ACC112 (cell line): ENCODE data around the gene B4GALNT3.

Experiments
- H2AFZ ChIP-seq: fragments of 200-600 bp; sonication (generic); one replicate; pipeline ENCODE4 v1.6.0; 2017; ENCODE audit warnings: antibody characterized with exemption, low read length; ENCODE audit not compliant: unreplicated experiment
- H3K27ac ChIP-seq: fragments of 200-600 bp; sonication (generic); 2 replicates; pipeline ENCODE4 v1.5.1; 2014; ENCODE audit warnings: low read depth, mild to moderate bottlenecking, antibody characterized with exemption, low read length, moderate library complexity
- H3K27me3 ChIP-seq: fragments of 200-600 bp; sonication (generic); 2 replicates; pipeline ENCODE4 v1.6.1; 2014; ENCODE audit warnings: mild to moderate bottlenecking, antibody characterized with exemption, low read length, moderate library complexity, mixed read lengths; ENCODE audit not compliant: insufficient read depth
- H3K36me3 ChIP-seq: fragments of 200-600 bp; sonication (generic); 2 replicates; pipeline ENCODE4 v1.6.1; 2016; ENCODE audit warnings: mild to moderate bottlenecking, antibody characterized with exemption, low read length, moderate library complexity, mixed read lengths; ENCODE audit not compliant: insufficient read depth
- H3K4me1 ChIP-seq: fragments of 200-600 bp; sonication (generic); one replicate; pipeline ENCODE4 v1.6.1; 2016; ENCODE audit warnings: low read length, mixed read lengths; ENCODE audit not compliant: insufficient read depth, unreplicated experiment, control insufficient read depth
- H3K4me3 ChIP-seq: fragments of 200-600 bp; sonication (generic); 2 replicates; pipeline ENCODE4 v1.5.1; 2014; ENCODE audit warnings: mild to moderate bottlenecking, low read depth, low read length
- H3K79me2 ChIP-seq: fragments of 200-600 bp; sonication (generic); one replicate; pipeline ENCODE4 v1.6.0; 2016; ENCODE audit warnings: low read length; ENCODE audit not compliant: control insufficient read depth, unreplicated experiment, insufficient read depth

The B4GALNT3 gene

DNA sequence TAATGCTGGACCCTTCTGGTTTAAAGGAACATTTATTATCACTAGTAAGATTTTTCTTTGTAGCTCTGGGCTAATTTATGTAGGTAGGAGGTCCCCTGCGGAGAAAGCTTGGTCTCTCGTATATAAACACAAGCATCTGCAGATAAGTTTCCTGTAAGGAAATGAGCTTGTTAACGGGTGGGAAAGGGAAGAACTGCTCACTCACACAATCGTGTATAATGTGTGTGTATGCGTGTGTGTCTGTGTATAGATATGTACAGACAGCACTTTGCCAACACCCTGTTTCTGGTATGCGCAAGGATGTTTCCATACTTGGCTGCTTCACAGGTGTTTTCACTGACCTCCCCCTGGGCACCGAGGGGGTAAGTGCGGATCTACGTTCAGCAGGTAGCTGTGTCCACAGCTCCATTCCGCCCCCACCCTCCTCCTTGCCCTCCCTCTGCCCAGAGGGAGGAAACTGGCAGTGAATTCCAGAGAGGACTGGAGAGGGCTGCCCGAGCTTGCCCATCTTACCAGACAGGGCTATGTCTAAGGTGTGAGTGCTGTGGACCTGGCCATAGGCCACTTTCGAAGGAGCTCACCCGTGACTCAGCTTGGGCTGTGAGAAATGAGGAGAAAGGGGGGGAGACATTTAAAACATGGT, 138.3 kb downstream of the B4GALNT3 start:
- H3K27ac ChIP-seq: no peak overlapping the region
- no peak overlapping the region for H2AFZ ChIP-seq
- no peaks in the 10 kb centered on the region for H3K4me1 ChIP-seq
- no peak overlapping the region for H3K4me3 ChIP-seq
- H3K27me3 ChIP-seq: no peaks in the 10 kb centered on the region
- no peaks in the 10 kb centered on the region for H3K36me3 ChIP-seq
- no peaks in the 10 kb centered on the region for H3K79me2 ChIP-seq

DNA sequence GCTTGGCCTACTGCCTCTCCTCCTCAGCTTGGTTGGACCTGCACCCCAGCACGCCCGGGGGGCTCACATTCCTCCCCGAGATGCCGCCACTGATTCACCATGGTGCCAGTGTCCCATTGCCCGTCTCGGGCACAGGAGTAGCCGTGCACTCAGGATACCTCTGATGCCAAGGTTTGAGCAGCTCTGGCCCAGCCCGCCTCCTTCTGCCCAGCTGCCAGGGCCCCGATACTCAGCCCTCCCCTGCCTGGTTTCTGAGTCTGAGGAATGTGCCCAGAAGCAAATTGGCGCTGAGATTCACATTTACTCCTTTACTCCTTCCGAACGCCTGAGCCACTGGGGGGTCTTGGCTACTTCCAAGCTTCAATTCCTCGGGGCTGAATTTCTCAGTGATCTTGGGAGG, 140.0 kb downstream of the B4GALNT3 start:
- H3K4me3 ChIP-seq: no peak overlapping the region
- no peaks in the 10 kb centered on the region for H3K79me2 ChIP-seq
- H3K27me3 ChIP-seq: no peaks in the 10 kb centered on the region
- H3K36me3 ChIP-seq: no peaks in the 10 kb centered on the region
- H3K27ac ChIP-seq: no peak overlapping the region
- no peaks in the 10 kb centered on the region for H3K4me1 ChIP-seq
- no peak overlapping the region for H2AFZ ChIP-seq

- Histone ChIP-seq H3K79me2 (no peaks in the 10 kb centered on the region), H3K36me3 (no peaks in the 10 kb centered on the region), H3K4me1 (no peaks in the 10 kb centered on the region), H3K4me3 (no peak overlapping the region), H3K27ac (no peak overlapping the region), H3K27me3 (no peaks in the 10 kb centered on the region), H2AFZ (no peak overlapping the region)
These were observed 142.4 kb downstream of the B4GALNT3 start for GRCh38 chr12:601976-602699.

- H3K79me2 ChIP-seq: no peaks in the 10 kb centered on the region
- no peak overlapping the region for H2AFZ ChIP-seq
- H3K4me3 ChIP-seq: no peak overlapping the region
- no peaks in the 10 kb centered on the region for H3K36me3 ChIP-seq
- H3K4me1 ChIP-seq: no peaks in the 10 kb centered on the region
- H3K27me3 ChIP-seq: no peaks in the 10 kb centered on the region
- H3K27ac ChIP-seq: no peak overlapping the region
These were observed 142.9 kb downstream of the B4GALNT3 start for GRCh38 chr12:602700-603068.

- Histone ChIP-seq H3K27me3 (no peaks in the 10 kb centered on the region), H3K79me2 (no peaks in the 10 kb centered on the region), H3K36me3 (no peaks in the 10 kb centered on the region), H3K4me3 (no peak overlapping the region), H2AFZ (no peak overlapping the region), H3K4me1 (peaks cover 2% of the 10 kb centered on the region), H3K27ac (no peak overlapping the region)
These were observed 145.2 kb downstream of the B4GALNT3 start for GRCh38 chr12:604956-605355.

GRCh38 chr12:607541-608001, 147.8 kb downstream of the B4GALNT3 start:
- Histone ChIP-seq H3K27ac (no peak overlapping the region), H3K36me3 (no peaks in the 10 kb centered on the region), H3K4me3 (no peak overlapping the region), H3K27me3 (no peaks in the 10 kb centered on the region), H2AFZ (no peak overlapping the region), H3K79me2 (no peaks in the 10 kb centered on the region), H3K4me1 (peaks cover 15% of the 10 kb centered on the region)

DNA sequence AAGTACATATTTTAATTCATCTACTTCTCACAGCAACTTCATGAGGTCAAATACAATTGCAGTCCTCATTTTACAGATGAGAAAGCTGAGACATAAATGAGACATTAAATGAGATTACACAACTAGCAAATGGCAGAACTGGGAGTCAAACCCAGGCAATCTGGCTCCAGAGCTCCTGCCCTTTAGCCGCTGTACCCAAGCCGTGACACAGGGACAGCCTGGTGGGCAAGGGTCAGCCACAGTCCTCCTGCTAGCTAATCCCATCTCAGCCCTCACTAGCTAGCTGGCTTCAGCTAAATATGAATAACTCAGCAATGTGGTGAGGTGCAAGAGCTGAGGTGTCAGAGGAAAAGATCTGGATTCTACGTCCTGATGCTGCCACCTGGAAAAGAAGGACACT, 148.7 kb downstream of the B4GALNT3 start:
- Histone ChIP-seq H3K36me3 (no peaks in the 10 kb centered on the region), H3K27ac (no peak overlapping the region), H2AFZ (no peak overlapping the region), H3K79me2 (no peaks in the 10 kb centered on the region), H3K4me3 (no peak overlapping the region), H3K27me3 (no peaks in the 10 kb centered on the region), H3K4me1 (peaks cover 15% of the 10 kb centered on the region)

GRCh38 chr12:608921-609320, 149.2 kb downstream of the B4GALNT3 start:
- no peak overlapping the region for H3K4me3 ChIP-seq
- no peaks in the 10 kb centered on the region for H3K36me3 ChIP-seq
- no peaks in the 10 kb centered on the region for H3K79me2 ChIP-seq
- H3K27me3 ChIP-seq: no peaks in the 10 kb centered on the region
- peaks cover 15% of the 10 kb centered on the region for H3K4me1 ChIP-seq
- no peak overlapping the region for H2AFZ ChIP-seq
- no peak overlapping the region for H3K27ac ChIP-seq

DNA sequence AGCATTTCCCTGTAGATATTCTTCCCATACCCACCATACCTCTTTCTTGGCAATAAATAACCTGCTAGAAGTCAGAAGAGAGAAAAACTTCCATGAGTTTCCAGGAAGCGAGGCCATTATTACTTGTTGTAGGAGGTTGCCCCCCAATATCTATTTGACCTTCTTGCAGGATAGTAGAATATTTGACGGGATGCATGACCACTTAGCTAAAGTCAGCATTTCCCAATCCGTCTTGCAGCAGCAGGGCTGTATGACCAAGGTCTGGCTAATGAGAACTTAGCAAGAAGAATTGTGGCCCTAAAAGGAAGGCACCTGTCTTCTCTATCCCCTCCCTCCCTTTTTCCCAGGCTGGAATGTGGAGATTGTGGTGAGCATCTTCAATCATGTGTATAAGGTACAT, 152.0 kb downstream of the B4GALNT3 start:
- Histone ChIP-seq H2AFZ (no peak overlapping the region), H3K79me2 (no peaks in the 10 kb centered on the region), H3K27me3 (no peaks in the 10 kb centered on the region), H3K27ac (no peak overlapping the region), H3K36me3 (no peaks in the 10 kb centered on the region), H3K4me1 (peaks cover 15% of the 10 kb centered on the region), H3K4me3 (no peak overlapping the region)

DNA sequence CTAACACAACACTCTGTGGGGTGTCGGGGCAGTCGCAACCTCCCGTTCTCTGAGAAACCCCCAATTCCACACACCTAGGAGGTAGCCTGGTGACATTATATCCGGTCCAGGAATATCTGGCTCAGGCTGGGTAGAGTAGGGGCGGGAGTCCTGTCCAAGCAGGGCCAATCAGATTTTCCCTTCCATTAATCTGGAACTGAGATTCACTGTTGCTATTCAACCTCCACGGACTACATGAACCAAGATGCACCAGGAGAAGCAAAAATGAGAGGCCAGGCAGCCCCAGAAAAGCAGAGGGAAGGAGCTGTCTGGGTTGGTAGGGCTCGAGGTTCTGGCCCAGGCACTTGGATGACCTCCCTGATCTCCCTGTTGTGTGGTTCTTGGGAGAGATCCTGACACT, 152.6 kb downstream of the B4GALNT3 start:
- no peaks in the 10 kb centered on the region for H3K27me3 ChIP-seq
- no peaks in the 10 kb centered on the region for H3K36me3 ChIP-seq
- H3K27ac ChIP-seq: no peak overlapping the region
- H3K4me3 ChIP-seq: no peak overlapping the region
- no peaks in the 10 kb centered on the region for H3K79me2 ChIP-seq
- peaks cover 15% of the 10 kb centered on the region for H3K4me1 ChIP-seq
- H2AFZ ChIP-seq: no peak overlapping the region

DNA sequence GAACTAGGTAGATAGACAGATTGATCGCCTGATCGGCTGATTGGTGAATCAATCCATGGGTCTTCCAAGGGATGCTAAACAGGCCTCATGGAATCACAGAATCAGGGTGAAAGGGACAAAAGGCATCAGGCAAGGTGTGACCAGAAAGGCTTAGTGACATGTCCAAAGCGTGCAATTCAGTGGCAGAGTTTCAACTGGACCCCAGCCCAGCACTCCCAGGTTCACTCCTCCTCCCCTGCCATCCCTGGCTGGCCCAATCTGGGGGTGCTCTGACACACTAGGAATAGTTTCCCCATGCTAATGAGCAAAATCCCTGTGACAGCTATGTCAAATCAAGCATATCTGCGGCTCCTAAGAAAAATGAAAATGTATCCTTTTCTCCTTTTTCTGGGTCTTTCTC, 153.1 kb downstream of the B4GALNT3 start:
- no peak overlapping the region for H3K4me3 ChIP-seq
- H3K27me3 ChIP-seq: no peaks in the 10 kb centered on the region
- H3K36me3 ChIP-seq: no peaks in the 10 kb centered on the region
- H3K27ac ChIP-seq: no peak overlapping the region
- H2AFZ ChIP-seq: no peak overlapping the region
- H3K4me1 ChIP-seq: peaks cover 15% of the 10 kb centered on the region
- H3K79me2 ChIP-seq: no peaks in the 10 kb centered on the region
